ENCODE measurements around the gene NDUFA12. TPM values are rescaled to one million over a fixed set of nuclear protein-coding genes. Genes with fewer than 3 reads are reported as not detected.

NDUFA12 gene
- total and polyA plus RNA-seq, 2 of the 13 experiments (the other 11 are each of a cell fraction or from before 2014, with no cell fraction given): 101 to 173 TPM

- TF ChIP-seq ZNF441 (CRISPR knock-in tag; IDR thresholded peaks at IDR 0.05; ENCODE audit: borderline replicate concordance): peak; percentile 76
- peak; percentile 79; the same call in 1 of the 2 replicates for TF ChIP-seq ZNF331 (CRISPR knock-in tag; IDR thresholded peaks at IDR 0.05)
- TF ChIP-seq RARA (CRISPR knock-in tag; IDR thresholded peaks at IDR 0.05): peak; percentile 71
- TF ChIP-seq MIER2 (CRISPR knock-in tag; IDR thresholded peaks at IDR 0.05): 0 out of 2 replicates have a peak, but pooled peaks have one; percentile 35
- TF ChIP-seq SKIL (CRISPR knock-in tag; IDR thresholded peaks at IDR 0.05; ENCODE audit: borderline replicate concordance): peak; percentile 39; the same call in 1 of the 2 replicates
- TF ChIP-seq ZNF589 (CRISPR knock-in tag; conservative IDR thresholded peaks at IDR 0.05): peak; percentile 59; the same call in 1 of the 2 replicates
- peak; percentile 75 for TF ChIP-seq TEAD3 (CRISPR knock-in tag; optimal IDR thresholded peaks at IDR 0.05; ENCODE audit: borderline replicate concordance)
- TF ChIP-seq MLX (CRISPR knock-in tag; IDR thresholded peaks at IDR 0.05): 0 out of 2 replicates have a peak, but pooled peaks have one; percentile 39
- no peak for TF ChIP-seq TCF12 (IDR thresholded peaks at IDR 0.05)
- no peak for TF ChIP-seq TCF12 (CRISPR knock-in tag; IDR thresholded peaks at IDR 0.05)
- TF ChIP-seq ZNF20 (CRISPR knock-in tag; IDR thresholded peaks at IDR 0.05): no peak
- TF ChIP-seq ZBTB14 (CRISPR knock-in tag; IDR thresholded peaks at IDR 0.05): no peak
- no peak for TF ChIP-seq KLF9 (CRISPR knock-in tag; IDR thresholded peaks at IDR 0.05; ENCODE audit: low read depth)
- peak; percentile 71; the same call in 1 of the 2 replicates for TF ChIP-seq ZC3H13 (CRISPR knock-in tag; IDR thresholded peaks at IDR 0.05)
- TF ChIP-seq MEF2D (CRISPR knock-in tag; IDR thresholded peaks at IDR 0.05): peak; percentile 84
- TF ChIP-seq HNF1A (IDR thresholded peaks at IDR 0.05; ENCODE audit: low read depth): peak; percentile 72; the same call in 1 of the 2 replicates
- 0 out of 2 replicates have a peak, but pooled peaks have one; percentile 52 for TF ChIP-seq HNF1A (CRISPR knock-in tag; IDR thresholded peaks at IDR 0.05; ENCODE audit: borderline replicate concordance)
- TF ChIP-seq SYNCRIP (IDR thresholded peaks at IDR 0.05; ENCODE audit: insufficient read depth, low read depth, low read length): no peak
- 0 out of 2 replicates have a peak, but pooled peaks have one; percentile 44 for TF ChIP-seq ZNF775 (CRISPR knock-in tag; IDR thresholded peaks at IDR 0.05; ENCODE audit: borderline replicate concordance)
- TF ChIP-seq ZFP90 (CRISPR knock-in tag; IDR thresholded peaks at IDR 0.05; ENCODE audit: borderline replicate concordance): 0 out of 2 replicates have a peak, but pooled peaks have one; percentile 49
- 0 out of 2 replicates have a peak, but pooled peaks have one; percentile 51 for TF ChIP-seq BRCA1 (CRISPR knock-in tag; IDR thresholded peaks at IDR 0.05)
- TF ChIP-seq FOXA3 (CRISPR knock-in tag; IDR thresholded peaks at IDR 0.05): peak; percentile 94
- no peak for TF ChIP-seq BORCS8-MEF2B (CRISPR knock-in tag; IDR thresholded peaks at IDR 0.05)
- no peak for TF ChIP-seq HDAC6 (IDR thresholded peaks at IDR 0.05; ENCODE audit: low read depth, low read length)
These were observed 73.3 kb downstream of the NDUFA12 start (continued) for GRCh38 chr12:94930216-94930654.
